GM19240 (cell line): ENCODE results near the gene SPNS1.
"Not testable (repeated sequence)": the region's sequence is repeated elsewhere in the genome, so short reads cannot be mapped to it uniquely, and the experiment has no call there.

Experiments
- DNase-seq: peaks from one replicate; pipeline ENCODE4 v3.0.0; 2011; ENCODE audit warnings: low spot score; ENCODE audit not compliant: insufficient read length

The SPNS1 gene

DNA sequence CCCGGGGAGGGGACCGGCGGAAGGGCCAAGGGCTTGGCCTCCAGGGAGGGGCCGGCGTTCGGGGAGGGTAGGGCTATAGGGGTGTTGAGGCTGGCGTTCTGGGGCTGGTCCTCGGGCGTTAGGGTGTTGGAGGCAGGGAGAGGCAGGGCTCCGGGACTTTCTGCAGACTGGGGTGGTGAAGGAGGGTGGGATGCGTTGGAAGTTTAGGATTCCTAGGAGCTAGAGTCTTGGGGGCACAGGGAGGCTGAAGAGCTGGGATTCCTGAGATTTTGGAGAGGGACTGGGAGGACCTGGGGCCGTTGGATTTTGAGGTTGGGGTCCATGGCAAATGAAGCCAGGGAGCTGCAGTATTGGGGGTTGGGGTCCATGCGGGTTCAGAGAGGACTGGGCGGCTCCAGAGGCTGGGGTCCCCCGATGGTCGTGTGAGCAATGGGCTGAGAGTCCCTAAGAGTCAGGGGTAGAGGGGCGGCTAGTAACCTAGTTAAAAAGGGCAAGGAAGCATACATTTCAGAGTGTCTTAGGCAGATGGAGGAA, 23.1 kb upstream of the SPNS1 start:
- DNase-seq = no peak

DNA sequence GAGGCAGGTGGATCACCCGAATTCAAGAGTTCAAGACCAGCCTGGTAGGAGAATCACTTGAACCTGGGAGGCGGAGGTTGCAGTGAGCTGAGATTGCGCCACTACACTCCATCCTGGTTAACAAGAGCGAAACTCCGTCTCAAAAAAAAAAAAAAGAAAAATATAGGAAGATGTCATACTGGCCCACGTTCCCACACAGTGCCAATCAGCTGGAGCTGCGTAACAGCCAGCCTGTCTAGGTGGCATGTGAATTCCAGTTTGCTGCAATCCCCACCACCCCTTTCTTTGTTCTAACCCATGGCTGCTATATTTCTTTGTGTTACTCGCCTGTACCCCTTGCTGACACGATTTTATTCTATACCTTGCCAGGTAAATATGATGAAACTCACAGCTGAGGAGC, 16.4 kb upstream of the SPNS1 start:
- DNase-seq = no peak

DNA sequence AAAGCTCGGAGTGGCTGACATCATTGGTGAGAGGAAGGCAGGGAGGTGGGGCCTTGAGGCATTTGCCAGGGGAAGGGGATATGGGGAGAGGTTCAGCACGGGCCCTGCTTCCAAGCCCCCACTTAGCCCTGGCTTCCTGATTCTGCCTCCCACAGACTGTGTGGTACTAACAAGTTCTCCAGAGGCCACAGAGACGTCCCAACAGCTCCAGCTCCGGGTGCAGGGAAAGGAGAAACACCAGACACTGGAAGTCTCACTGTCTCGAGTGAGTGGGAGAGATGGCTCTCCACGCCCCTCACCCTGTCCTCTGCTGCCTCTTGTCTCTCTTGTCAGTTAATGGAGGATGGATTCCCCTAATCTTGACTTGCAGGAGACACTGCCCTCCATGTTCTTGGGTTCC, 15.7 kb upstream of the SPNS1 start:
- DNase-seq = no peak

DNA sequence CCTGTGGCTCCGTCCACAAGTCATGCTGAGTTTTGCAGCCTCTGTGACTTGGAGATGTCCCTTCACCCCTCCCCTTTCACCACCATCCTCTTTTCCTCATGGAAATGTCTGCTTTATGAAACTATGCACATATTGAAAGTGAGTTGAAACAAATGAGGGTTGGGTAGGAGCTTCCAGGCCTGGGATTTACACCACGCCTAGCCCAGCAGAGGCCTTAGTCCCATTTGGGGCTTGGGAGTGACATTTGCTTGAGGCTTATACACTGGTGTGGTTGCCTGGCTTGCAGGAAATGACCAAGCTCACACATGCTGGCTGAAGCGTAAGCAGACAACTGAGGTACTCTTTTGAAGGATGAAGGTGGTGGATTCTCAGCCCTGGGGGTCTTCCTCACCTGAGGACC, 10.5 kb upstream of the SPNS1 start:
- DNase-seq = no peak

DNA sequence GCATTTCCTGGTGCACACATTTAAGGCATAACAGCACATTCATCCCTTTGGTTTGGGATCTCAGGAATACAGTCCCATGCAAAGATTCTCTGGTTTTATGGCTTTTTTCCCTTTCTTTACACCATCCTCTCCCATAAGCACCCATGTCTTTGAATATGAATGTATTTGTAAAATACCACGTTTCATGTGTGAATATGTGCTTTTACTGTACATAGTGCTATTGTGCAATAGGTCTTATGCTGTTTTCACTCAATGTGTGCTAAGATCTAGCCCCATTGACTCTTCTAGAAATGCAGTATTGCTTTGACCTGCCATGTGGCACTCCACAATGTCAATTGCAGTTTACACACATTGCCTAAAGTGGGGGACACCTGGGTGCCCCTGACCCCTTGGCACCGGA, 10.1 kb upstream of the SPNS1 start:
- DNase-seq = no peak

DNA sequence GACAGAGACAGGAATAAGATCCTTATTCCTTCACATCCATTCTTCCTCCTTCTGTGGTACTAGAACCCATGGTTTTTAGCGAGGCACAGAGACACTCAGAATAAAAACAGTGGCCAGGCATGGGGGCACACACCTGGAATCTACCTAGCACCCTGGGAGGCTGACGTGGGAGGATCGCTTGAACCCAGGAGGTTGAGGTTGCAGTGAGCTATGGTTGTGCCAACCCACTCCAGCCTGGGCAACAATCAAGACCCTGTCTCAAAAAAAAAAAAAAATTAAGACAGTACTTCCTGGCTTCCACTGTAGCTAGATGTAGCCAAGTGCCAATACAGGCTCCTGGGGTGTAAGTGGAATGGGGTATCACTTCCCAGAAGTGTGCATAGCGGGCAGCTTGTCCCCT, 7.4 kb upstream of the SPNS1 start:
- DNase-seq = no peak

DNA sequence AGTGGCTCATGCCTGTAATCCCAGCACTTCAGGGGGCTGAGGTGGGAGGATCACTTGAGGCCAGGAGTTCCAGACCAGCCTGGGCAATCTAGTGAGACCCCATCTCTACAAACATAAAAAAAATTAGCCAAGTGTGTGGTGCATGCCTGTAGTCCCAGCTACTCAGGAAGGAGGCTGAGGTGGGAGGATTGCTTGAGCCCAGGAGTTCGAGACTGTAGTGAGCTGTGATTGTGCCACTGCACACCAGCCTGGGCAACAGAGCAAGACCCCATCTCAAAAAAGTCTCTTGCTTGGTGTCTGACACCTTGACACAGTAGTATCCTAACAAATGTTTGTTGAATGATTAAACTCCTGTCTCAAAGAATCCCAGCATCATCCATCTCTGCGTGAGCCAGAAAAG, 4.9 kb upstream of the SPNS1 start:
- not testable (repeated sequence) for DNase-seq

DNA sequence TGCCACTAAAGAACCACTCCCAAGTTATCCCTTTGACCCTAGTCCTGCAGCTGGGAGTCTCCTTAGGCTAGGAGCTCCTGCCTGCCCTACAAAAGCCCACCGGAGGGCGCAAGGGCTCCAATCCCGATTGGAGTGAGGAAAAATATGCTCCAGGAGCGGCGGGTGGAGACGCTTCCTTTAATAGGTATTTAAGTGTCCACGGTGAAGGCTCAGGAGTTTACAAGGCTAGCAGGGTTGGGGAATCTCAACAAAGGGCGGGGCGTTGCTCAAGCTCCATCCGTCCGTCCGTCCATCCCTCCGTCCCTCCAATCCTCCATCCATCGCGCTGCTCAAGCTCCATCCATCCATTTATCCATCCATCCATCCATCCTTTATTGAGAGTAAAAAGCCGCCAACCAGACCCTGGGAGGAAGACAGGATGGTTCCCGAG, 556 bp upstream of the SPNS1 start:
- DNase-seq = no peak

DNA sequence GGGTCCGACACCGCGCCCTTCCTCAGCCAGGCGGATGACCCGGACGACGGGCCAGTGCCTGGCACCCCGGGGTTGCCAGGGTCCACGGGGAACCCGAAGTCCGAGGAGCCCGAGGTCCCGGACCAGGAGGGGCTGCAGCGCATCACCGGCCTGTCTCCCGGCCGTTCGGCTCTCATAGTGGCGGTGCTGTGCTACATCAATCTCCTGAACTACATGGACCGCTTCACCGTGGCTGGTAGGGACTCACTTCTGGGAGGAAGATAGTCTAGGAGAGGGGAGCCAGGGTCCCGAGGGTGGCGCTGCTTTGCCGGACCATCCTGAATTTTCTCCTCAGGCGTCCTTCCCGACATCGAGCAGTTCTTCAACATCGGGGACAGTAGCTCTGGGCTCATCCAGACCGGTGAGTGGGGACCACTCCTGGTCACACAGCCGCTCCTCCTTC, 601 bp downstream of the SPNS1 start:
- DNase-seq = no peak

DNA sequence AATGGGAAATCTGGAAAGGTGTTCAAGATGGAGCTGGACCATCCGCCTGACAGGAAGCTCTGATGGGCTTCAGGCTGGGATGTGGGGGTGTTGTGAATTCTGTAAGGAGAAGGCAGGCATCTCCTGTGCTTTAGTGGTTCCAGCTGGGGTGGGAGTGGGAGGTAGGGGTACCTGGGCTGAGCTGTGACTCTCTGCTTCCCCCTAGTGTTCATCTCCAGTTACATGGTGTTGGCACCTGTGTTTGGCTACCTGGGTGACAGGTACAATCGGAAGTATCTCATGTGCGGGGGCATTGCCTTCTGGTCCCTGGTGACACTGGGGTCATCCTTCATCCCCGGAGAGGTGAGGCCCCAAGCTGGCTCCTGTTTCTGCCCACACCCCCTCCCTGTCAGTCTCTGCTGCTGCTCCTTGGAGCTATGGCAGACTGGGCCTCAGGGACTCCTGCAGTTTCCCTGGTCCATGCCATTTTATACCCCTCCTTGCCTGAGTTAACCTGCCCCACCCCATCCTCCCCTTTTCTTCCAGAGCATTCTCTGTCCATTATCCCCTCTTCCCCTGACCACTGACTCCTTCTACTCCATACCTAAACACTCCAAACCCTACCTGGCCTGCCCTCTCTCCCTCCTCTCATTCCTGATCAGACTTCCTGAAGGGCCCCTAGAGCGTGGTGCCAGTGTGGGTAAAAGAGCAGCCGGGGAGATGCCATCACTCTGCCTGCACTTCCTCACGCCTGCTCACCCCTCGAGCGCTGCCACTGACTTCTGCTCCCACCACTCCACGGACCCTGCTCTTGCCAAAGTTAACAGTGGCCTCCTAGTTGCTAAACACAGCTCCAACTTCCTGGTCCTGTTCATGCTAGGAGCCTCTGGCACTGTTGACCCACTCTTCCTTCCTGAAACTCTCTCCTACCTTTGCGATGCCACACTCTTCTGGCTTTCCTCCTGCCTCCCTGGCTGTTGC, 3.4 kb downstream of the SPNS1 start:
- no peak for DNase-seq

DNA sequence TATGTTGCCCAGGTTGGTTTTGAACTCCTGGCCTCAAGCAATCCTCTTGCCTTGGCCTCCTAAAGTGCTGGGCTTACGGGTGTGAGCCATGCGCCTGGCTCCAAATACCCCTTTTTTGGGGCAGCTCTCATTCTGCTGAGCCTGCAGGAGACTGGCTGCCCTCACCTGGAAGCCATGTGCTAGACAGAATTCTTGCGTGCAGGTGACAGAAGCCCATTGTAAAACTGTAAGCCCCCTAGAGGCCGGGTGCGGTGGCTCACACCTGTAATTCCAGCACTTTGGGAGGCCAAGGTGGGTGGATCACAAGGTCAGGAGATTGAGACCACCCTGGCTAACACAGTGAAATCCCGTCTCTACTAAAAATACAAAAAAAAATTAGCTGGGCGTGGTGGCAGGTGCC, 5.8 kb downstream of the SPNS1 start:
- not testable (repeated sequence) for DNase-seq

DNA sequence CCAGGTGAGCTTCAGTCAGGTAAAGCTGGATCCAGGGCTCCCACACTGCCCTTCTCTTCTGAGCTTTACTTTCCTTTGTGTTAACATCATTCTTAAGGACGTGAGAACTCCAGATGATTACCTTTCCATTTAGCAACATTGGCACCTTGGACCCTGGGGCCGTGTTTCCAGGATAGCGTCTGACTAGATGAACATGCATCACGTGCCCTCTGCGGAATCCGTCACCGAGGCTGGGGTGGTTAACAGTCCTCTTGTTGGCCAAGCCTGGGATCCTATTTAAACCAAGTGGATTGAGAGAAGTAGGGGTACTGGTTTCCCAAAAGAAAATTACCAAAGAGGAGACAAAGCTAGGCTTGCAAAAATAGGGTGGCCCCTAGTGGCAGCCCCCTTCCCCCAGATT, 6.4 kb downstream of the SPNS1 start:
- no peak for DNase-seq

DNA sequence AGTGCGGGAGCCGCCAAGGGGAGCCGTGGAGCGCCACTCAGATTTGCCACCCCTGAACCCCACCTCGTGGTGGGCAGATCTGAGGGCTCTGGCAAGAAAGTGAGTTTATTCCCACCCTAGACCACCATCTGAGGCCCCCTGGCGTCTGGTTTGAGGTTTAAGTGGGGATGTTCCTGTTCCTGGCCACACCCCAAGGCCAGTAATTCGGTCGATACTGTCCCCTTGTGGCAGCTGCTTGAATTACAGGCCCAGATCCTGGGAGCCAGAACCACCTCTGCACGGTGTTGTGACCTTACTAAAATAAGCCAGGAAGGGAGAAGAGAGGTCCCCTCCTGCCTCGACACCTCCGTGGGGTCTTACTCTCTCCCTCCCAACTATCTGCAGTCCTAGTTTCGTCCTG, 6.9 kb downstream of the SPNS1 start:
- DNase-seq = peak; percentile 37

DNA sequence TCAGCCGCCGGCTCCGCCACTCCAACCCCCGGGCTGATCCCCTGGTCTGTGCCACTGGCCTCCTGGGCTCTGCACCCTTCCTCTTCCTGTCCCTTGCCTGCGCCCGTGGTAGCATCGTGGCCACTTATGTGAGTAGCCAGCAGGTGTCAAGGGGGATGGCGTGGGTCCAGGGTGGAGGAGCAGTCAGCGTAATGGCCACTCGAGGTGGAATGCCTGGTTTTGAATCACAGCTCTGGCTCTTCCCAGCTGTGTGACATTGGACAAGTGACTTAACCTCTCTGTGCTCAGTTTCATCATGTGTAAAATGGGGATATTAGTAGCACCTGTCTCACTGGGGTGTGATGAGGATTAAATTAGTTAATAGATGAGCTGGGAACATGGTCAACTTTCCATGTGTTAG, 7.8 kb downstream of the SPNS1 start:
- no peak for DNase-seq

DNA sequence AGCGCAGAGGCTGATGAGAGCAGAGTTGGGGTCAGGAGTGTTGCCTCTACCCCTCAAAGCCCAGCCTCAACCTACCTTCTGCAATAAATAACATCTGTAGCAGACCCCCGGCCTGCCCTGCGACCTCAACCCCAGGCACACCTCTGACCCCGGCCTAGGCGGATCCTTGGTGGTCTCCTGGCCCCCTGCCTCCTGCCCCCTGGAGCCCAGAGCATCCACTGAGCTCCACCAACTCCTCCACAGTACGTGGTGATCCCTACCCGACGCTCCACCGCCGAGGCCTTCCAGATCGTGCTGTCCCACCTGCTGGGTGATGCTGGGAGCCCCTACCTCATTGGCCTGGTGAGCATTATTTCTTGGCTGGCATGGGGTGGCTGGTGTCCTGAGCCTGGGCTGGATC, 8.4 kb downstream of the SPNS1 start:
- DNase-seq = no peak

DNA sequence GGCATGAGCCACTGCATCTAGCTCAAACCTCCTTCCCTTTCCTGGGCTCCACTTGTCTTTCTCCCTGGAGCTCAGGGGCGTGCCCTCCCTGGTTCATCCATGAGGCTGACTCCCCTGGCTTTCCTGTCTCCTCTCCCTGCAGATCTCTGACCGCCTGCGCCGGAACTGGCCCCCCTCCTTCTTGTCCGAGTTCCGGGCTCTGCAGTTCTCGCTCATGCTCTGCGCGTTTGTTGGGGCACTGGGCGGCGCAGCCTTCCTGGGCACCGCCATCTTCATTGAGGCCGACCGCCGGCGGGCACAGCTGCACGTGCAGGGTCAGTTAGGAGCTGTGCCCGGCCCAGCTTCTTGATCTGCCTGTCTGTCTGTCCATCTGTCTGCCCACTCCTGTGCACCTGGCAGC, 9.1 kb downstream of the SPNS1 start:
- no peak for DNase-seq

DNA sequence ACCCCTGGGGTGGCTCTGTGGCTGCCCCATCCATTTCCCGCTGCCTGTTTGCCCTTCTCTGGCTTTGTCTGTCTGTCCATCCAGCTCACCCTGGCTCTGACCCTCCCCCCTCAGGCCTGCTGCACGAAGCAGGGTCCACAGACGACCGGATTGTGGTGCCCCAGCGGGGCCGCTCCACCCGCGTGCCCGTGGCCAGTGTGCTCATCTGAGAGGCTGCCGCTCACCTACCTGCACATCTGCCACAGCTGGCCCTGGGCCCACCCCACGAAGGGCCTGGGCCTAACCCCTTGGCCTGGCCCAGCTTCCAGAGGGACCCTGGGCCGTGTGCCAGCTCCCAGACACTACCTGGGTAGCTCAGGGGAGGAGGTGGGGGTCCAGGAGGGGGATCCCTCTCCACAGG, 9.5 kb downstream of the SPNS1 start:
- DNase-seq = no peak

DNA sequence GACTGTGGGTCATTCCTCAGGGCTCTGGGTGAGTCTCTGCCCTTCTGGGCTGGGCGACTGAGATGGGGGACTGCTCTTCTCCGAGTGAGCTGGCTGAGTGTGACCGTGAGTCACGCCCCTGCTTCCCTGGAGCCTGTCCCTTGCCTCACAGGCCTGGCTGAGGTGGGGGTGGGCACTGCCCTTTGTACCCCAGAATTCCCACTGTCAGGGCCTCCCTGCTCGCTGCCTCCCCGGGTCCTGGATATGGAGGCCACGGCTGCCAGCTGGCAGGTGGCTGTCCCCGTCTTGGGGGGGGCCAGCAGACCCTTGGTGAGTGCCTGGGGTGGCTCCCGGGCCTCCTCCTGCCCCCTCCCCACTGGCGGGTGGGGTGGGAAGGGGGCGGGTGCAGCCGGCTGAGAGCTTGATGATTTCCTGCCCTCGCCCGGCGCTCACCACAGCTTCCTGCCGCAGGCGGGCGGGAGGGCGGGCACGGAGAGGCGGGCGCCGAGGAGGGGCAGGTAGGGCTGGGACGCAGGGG, 10.1 kb downstream of the SPNS1 start, which contains the start of gene LAT:
Gene LAT, plus strand, starts transcription at position 434 of the 517 bp plus-strand sequence. CDS start 366 bp downstream, outside the sequence.
- no peak for DNase-seq

DNA sequence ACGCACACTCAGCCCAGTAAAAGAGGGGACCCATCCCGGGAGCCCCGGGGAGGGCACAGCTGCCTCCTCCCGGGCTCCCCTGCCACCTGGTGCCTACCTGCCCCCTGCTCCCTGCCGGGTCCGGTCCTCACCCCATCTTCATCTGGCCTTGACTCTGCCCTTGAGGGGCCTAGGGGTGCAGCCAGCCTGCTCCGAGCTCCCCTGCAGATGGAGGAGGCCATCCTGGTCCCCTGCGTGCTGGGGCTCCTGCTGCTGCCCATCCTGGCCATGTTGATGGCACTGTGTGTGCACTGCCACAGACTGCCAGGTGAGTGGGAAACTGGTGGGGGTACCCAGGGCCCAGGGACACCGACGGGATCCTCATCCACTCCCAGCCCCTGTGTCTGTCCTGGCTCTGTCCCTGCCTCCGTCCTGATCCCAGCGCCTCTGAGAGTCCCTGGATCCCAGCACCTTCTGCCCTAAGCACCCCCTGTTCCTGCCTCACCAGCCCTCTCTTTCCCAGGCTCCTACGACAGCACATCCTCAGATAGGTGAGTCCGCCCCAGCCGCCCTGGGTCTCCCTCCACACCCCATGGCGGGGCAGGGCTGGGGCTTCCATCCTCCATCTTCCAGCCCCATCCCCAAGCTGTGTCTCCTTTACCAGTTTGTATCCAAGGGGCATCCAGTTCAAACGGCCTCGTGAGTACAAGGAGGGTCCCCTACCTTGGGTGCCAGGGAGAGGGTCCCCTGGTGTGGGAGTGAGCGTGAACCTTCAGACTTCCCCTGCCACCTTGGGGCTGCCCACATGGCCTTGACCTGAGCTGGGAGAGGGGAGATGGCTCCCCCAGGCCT, 10.8 kb downstream of the SPNS1 start:
- DNase-seq = no peak

DNA sequence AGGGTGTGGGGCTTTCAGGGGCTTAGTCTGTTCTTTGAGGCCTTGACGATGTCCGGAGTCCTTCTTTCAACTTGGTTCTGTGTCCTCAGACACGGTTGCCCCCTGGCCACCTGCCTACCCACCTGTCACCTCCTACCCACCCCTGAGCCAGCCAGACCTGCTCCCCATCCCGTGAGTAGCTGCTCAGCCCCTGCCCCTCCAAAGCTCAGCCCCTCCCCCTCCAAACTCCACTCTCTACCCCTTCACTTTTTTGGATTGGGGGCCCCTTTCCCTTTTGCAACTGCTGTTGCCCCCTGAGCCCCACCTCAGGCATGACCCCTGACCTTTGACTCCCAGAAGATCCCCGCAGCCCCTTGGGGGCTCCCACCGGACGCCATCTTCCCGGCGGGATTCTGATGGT, 11.5 kb downstream of the SPNS1 start:
- DNase-seq = no peak

DNA sequence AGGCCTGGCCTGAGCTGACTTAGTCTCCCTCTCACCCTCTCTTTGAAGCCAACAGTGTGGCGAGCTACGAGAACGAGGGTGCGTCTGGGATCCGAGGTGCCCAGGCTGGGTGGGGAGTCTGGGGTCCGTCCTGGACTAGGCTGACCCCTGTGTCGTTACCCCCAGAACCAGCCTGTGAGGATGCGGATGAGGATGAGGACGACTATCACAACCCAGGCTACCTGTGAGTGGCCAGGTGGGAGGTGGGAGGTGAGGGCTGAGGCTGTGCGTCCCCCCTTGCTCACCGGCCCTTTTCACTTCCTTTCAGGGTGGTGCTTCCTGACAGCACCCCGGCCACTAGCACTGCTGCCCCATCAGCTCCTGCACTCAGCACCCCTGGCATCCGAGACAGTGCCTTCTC, 11.9 kb downstream of the SPNS1 start:
- no peak for DNase-seq
